Dermis blood vessel endothelial cell (primary cell): ENCODE data around the gene ZNRD2. TPM values are rescaled to one million over a fixed set of nuclear protein-coding genes. Genes with fewer than 3 reads are reported as not detected.

Experiments
- DNase-seq: peaks from one replicate; pipeline ENCODE4 v3.0.0; 2010
- total RNA-seq: library from RNA; depleted of rRNA; stranded (reverse); fragments of >200 nt; gene quantifications from 2 replicates; pipeline ENCODE4 v1.2.3, GENCODE V29; 2014

The ZNRD2 gene
- total RNA-seq, 1 donor from 2014 or later, result 47.5 TPM

DNA sequence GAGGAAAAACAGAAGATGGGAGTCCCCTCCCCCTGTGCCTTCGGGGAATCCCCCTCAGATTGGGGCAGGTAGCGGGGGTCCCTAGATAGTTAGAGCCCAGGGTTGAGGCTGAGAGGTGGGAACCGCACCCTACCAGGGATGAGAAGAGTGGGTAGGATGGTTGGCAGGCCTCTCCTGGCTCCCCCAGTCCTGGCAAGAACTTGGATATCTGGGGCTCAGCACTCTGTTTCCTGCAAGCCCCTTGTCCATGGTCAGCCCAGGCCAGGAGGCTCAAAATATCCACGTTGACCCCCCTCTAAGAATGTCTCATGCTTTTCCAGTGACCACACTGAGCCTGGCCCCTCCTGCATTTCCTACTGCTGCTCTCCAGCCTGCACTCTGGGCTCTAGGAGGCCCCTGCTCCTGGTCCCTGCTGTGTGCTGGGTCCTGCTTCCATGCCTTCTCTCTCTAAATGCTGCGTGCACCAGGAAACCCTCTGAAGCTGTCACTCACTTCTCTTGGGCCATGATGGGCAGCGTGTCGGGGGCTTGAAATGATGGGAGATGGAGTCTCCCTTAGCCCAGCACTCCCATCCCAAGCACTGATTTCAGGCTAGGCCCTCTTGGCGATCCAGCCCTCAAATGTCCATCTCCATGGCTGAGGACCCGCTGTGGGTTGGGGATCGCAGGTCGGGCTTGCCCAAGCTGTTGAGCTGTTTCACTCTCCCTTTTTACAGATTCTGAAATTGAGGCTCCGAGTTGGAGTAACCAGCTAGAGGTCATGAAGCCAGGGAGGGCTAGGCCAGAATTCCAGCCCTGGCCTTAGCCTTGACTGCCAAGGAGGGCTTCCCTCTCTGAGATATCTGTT lies 41.7 kb downstream of the ZNRD2 start:
- peak; percentile 85 for DNase-seq

DNA sequence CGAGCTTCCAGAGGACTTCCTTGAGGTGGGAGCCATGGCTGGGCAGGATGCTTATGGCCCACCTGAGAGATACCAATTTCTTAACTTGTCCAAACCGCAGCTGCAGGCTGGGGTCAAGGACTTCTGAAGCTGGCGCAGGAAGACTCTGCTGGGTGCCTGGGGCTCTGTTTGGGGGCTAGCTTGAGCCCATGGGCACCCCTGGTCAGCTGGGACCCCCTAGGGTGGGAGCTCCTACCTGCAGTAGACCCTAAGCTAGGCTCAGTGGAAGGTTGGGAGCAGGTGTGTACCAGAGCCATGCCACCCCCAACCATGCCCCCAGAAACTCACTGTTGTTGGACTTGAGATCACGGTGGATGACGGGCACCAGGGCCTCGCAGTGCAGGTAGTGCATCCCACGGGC lies 42.4 kb downstream of the ZNRD2 start:
- DNase-seq, result no peak

DNA sequence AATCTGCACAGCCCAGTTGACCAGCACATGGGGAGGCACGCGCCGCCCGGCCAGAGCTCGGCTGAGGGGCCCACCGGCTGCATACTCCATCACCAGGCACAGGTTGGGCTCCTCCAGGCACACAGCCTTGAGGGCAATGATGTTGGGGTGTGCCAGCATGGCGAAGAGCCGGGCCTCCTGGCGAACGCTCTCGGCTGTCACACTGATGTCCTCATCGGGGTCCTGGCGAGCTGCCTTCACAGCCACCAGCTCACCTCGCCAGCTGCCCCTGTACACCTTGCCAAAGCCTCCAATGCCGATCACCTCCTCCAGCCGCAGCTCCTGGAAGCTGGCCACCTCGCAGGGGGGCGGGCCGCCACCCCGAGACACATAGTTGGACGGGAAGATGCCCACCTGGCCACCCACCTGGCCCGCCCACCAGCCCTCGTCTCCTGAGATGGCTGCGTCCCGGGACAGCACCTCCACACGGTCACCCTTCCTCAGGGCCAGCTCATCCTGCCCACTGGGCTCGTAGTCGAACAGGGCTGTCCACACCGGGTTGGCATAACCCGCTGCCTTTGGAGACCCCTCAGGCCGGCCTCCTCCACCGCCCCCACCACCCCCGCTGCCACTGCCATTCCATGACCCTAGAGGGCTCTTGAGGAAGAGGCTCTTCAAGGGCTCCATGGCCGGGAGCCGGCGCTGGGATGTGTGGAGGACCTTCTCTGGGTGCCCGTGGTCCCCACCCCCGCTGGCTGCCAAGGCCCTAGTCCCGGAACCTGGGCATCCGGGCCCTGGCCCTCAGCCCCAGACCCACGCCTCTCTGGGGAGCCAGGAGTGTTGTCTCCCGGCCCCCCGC lies 43.0 kb downstream of the ZNRD2 start:
- DNase-seq, result peak; percentile 36

- peak; percentile 100 for DNase-seq
These were observed 45.1 kb downstream of the ZNRD2 start, which contains the start of gene PCNX3 for GRCh38 chr11:65615229-65615949. TSS of gene PCNX3 (plus strand) at chr11:65615776. CDS start at chr11:65616312, 536 bp downstream.

DNA sequence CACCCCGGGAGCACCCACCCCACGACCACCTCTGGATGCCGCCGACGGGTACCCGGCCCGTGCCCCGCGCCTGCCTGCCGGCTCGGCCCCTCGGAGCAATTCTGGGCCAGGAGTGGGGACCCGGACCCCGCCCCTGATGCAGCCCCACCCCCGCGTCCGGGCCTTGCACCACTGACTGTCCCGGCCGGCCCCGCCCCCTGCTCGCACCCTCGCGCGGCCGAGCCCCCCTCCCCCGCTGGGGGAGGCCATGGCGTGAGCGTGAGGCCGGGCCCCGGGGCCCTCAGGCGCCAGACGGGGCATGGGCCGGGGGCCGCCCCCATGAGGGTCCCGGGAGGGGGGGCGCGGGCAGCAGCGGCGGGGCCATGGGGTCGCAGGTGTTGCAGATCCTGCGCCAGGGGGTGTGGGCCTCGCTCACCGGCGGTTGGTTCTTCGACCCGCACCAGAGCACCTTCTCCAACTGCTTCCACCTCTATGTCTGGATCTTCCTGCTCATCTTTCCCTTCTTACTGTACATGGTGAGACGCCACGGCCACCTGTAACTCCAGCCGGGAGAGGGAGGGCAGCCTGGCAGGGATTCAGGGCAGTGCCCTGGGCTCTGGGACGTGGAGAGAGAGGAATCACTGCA lies 45.8 kb downstream of the ZNRD2 start:
- peak; percentile 39 for DNase-seq

- DNase-seq, result no peak
These were observed 46.3 kb downstream of the ZNRD2 start for GRCh38 chr11:65616575-65617001.

DNA sequence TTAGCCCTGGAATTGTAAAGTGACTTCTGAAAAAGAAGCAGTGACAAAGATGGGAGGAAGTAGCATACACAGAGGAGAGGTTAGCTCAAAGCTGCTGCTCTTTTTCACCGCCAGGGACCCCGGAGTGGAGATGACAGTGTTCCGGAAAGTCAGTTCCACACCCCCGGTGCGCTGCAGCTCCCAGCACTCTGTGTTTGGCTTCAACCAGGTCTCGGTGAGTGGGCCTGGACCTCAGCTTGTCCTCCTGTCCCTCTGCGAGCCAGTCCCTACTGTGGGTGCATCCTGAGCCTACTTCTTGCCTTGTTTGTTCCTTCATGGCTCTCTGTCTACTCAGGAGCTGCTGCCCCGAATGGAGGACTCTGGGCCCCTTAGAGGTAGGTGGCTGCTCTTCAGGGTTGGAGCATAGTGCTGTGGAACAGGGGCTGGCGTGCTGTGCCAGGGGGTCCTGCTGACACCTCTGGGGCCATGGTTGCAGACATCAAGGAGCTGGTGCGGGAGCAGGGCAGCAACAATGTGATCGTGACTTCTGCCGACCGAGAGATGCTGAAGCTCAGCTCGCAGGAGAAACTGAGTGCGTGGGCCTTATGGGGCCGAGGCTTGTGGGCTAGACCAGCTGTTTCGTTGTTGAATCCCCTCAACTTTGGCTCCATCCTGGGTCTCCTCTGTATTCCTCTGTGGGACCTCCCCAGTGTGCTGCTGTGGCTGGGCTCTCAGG lies 47.0 kb downstream of the ZNRD2 start:
- no peak for DNase-seq

GRCh38 chr11:65617990-65618751 lies 47.9 kb downstream of the ZNRD2 start:
- DNase-seq, result no peak

DNA sequence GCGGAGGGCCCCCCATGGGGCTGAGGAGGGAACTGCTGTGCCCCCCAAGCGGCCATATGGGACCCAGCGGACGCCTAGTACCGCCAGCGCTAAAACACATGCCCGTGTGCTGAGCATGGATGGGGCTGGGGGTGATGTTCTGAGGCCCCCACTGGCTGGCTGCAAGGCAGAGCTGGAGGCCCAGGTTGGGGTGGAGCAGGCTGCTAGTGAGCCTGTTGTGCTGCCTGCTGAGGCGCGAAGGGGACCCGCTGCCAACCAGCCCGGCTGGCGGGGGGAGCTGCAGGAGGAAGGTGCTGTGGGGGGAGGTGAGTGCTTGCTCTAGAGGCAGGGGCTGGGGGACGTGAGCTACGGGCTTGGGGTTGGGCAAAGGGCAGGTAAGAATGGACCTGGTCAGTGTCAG lies 48.5 kb downstream of the ZNRD2 start:
- DNase-seq, result no peak

DNA sequence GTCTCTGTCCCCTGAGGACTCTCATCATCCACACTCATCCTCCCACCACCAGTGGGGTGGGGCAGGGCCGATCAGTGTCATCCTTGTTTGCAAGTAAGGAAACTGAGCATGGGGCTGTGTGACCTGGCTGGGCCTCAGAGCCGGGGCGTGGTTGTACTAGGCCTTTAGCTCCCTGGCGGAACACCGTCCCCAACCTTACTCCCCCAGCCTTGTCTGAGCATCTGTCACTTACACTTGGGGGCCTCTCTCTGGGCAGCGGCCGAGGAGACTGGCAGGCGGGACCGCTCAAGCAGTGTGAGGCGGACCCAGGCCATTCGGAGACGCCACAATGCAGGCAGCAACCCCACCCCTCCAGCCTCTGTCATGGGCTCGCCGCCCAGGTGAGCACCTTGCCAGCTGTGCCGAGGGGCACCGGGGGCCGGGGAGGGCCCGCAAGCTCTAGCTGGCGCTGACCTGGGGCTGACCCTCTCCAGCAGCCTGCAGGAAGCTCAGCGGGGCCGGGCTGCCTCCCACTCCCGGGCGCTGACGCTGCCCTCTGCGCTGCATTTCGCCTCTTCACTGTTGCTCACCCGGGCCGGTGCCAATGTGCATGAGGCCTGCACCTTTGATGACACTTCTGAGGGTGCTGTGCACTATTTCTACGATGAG lies 49.1 kb downstream of the ZNRD2 start:
- no peak for DNase-seq

- no peak for DNase-seq
These were observed 50.4 kb downstream of the ZNRD2 start for GRCh38 chr11:65620666-65621065.

DNA sequence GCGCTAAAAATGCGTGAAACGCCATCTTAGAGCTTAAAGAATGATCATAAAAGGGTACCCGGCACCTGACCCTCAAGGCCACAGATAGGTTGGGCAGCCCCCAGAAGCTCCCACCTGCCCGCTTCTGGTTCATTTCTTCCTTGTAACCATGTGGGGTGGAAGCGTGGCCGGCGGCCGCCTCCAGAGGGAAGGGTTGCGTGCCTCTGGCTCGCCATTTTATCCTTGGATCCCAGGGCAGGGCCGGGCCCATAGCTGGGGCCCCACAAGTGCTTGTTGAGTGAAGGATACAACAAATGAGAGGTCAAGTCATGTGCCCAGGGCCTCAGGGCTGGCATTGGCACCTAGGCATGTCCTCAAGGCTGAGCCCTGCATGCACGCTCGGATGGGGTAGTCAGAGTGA lies 51.2 kb downstream of the ZNRD2 start:
- DNase-seq, result no peak

Other genes with a start within 250 kb of the ZNRD2 start
- gene DPF2, start 236.6 kb upstream of the ZNRD2 start, total RNA-seq, result 32.7 and 60.4 TPM in 2 replicates
- gene TIGD3, start 215.7 kb upstream of the ZNRD2 start, total RNA-seq, result 0.17 and 0.23 TPM in 2 replicates
- 1.0 and 3.3 TPM in 2 replicates for gene SLC25A45, start 187.8 kb upstream of the ZNRD2 start, total RNA-seq
- 152 and 238 TPM in 2 replicates for gene FRMD8, start 183.8 kb upstream of the ZNRD2 start, total RNA-seq
- gene NEAT1, start 147.7 kb upstream of the ZNRD2 start, total RNA-seq, result 50.4 and 189 TPM in 2 replicates
- 2,930 and 8,332 TPM in 2 replicates for gene MALAT1, start 71.4 kb upstream of the ZNRD2 start, total RNA-seq
- 67.4 and 71.3 TPM in 2 replicates for gene SCYL1, start 45.4 kb upstream of the ZNRD2 start, total RNA-seq
- 31.1 and 48.2 TPM in 2 replicates for gene LTBP3, start 12.1 kb upstream of the ZNRD2 start, total RNA-seq
- 23.3 and 24.8 TPM in 2 replicates for gene FAM89B, start 2.1 kb downstream of the ZNRD2 start, total RNA-seq
- 15.7 and 15.9 TPM in 2 replicates for gene EHBP1L1, start 5.6 kb downstream of the ZNRD2 start, total RNA-seq
- gene KCNK7, start 25.3 kb downstream of the ZNRD2 start, total RNA-seq, result 0.14 and 0.17 TPM in 2 replicates
- 118 and 171 TPM in 2 replicates for gene MAP3K11, start 43.7 kb downstream of the ZNRD2 start, total RNA-seq
- 18.0 and 34.8 TPM in 2 replicates for gene PCNX3, start 45.3 kb downstream of the ZNRD2 start, total RNA-seq
- gene SIPA1, start 67.6 kb downstream of the ZNRD2 start, total RNA-seq, result 72.2 and 102 TPM in 2 replicates
- 17.3 and 17.7 TPM in 2 replicates for gene RELA, start 92.4 kb downstream of the ZNRD2 start, total RNA-seq
- 35.7 and 38.5 TPM in 2 replicates for gene KAT5, start 141.8 kb downstream of the ZNRD2 start, total RNA-seq
- 30.6 and 96.1 TPM in 2 replicates for gene RNASEH2C, start 150.3 kb downstream of the ZNRD2 start, total RNA-seq
- gene AP5B1, start 210.5 kb downstream of the ZNRD2 start, total RNA-seq, result 11.6 and 13.8 TPM in 2 replicates
- not detected in 2 replicates for gene OVOL1, start 216.6 kb downstream of the ZNRD2 start, total RNA-seq